GM18507 (cell line): ENCODE results near the gene ZNF678.
"Not testable (repeated sequence)": the region's sequence is repeated elsewhere in the genome, so short reads cannot be mapped to it uniquely, and the experiment has no call there.

ENCODE experiments used
- DNase-seq: peaks from one replicate; pipeline ENCODE4 v3.0.0; 2011; ENCODE audit warnings: low read depth; ENCODE audit not compliant: insufficient read length; ENCODE audit errors: extremely low spot score
- FAIRE-seq: peaks from 2 replicates; lab custom pipeline; 2011; peaks lifted over from hg19 to GRCh38; lab: Jason Lieb, UNC

ZNF678 gene

DNA sequence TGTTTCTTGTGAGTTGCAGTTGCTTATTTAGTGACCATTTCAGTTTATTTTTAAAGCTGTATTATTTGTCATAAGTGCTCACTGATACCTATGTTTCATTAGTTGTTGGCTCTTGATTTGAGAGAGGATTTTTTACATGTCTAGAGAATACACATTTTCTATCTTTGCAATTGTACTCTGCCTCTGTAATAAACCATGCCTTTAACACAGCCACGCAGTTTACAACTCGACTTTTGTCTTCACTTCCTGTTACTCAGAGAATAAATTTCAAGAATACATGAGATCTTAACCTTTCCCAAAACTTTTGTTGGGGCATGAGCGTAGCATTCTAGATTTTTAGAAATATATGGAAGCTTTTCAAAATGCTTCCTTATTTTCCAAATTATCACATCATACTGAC lies 14.9 kb upstream of the ZNF678 start:
- no peak for FAIRE-seq
- DNase-seq, result no peak

DNA sequence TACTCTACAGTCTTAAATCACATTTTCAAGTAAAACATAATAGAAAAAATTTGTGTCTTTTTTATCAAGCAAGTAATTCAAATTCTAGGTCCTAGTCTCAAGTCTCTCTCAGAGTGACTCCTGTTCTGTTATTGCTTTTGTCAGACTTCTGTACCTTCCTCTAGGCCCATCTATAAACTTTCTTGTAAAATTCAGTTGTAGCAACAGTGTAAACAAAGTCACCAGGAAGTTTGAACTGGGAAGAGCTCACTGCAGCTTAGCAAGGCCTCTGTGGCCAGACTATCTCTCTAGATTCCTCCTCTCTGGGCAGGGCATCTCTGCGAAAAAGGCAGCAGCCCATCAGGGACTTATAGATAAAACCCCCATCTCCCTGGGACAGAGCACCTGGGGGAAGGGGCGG lies 13.5 kb upstream of the ZNF678 start:
- DNase-seq (no peak), FAIRE-seq (no peak)

GRCh38 chr1:227551881-227552280 lies 11.5 kb upstream of the ZNF678 start:
- FAIRE-seq, DNase-seq: not testable (repeated sequence)

- no peak for DNase-seq
- no peak for FAIRE-seq
Observed at GRCh38 chr1:227556288-227556687, 7.1 kb upstream of the ZNF678 start.

GRCh38 chr1:227557962-227558725 lies 5.2 kb upstream of the ZNF678 start:
- no peak for FAIRE-seq

DNA sequence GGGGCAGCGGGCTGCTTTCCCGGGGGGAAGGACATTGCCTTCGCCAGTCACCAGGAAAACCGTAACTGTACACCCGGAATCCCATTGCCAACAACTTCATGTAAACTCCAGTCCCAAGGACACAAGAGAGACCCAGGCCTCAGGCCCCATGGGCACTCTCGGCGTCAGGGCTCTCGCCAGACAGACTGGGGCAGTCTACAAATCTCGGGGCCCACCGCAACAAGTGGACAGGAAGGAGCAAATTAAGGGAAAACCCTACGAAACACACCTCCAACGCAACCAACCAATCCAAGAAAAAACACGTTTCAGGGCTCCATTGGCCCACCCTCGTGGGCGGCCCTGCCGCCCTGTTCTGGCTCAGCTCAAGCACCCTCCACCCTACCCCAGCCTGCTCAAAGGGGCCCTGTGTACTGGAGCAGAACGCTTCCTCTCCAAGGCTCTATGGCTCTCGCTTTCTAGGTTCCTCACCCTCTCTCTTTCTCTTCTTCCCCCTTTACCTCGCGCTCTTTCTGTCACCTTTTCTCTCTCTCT lies 4.6 kb upstream of the ZNF678 start:
- no peak for DNase-seq
- FAIRE-seq, result no peak

More at GRCh38 chr1:227557962-227558725, 5.2 kb upstream of the ZNF678 start:
- DNase-seq, result no peak

- DNase-seq (no peak), FAIRE-seq (no peak)
Observed at GRCh38 chr1:227559499-227559898, 3.9 kb upstream of the ZNF678 start.

- no peak for FAIRE-seq
- no peak for DNase-seq
Observed at GRCh38 chr1:227559926-227560325, 3.4 kb upstream of the ZNF678 start.

GRCh38 chr1:227560393-227561173 lies 2.8 kb upstream of the ZNF678 start:
- FAIRE-seq, result no peak
- DNase-seq, result no peak

DNA sequence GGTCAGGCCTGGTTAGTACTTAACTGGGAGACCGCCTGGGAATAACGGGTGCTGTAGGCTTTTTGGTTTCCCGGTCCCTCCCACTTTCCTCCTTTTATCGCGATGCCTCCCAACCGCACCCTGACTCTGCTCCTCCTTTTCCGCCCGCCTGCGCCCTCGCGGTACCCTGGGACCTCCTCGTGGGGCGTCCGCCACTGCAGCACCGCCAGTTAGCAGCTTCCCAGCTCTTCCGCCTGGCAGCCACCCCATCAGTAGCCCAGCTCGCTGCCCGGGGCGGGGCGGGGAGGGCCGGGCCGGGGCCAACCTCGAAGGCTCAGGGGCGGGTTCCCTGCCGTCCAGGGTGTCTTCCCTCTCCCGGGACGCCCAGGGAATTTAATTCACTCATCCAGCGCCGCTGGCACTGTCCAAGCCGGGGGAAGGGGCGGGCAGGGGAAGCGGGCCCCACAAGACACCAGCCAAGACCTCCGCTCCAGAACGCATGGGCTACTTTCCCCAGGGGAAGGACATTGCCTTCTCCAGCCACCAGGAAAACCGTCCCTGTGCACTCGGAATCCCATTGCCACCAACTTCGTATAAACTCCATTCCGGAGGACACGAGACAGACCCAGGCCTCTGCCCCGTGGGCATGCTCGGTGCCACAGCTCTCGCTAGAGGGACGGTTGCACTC lies 2.0 kb upstream of the ZNF678 start:
- FAIRE-seq (no peak), DNase-seq (no peak)

- DNase-seq (no peak), FAIRE-seq (no peak)
Observed at GRCh38 chr1:227562037-227562436, 1.3 kb upstream of the ZNF678 start.

GRCh38 chr1:227562933-227563323 lies 428 bp upstream of the ZNF678 start:
- DNase-seq (no peak), FAIRE-seq (no peak)

DNA sequence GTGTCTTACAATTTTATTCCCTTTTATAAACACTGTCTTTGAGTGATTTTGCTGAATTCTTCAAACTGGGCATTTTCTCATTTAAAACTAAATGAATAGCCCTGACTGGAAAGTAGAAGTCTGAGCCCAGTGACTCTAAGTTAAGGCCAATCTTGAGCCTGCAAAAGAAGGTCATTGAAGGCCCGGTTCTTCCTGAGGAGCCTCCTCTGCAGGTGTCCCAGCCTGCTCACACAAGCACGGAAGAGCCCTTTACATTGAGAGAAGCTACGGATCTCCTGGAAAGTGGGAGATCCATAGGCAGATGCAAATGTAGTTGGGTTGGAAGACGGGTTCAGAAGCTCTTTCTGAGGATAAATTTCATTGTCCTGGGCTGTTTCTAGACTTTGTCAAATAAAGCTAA lies 3.9 kb downstream of the ZNF678 start:
- FAIRE-seq, result no peak

GRCh38 chr1:227568593-227568992 lies 5.2 kb downstream of the ZNF678 start:
- FAIRE-seq (no peak), DNase-seq (no peak)

More for the DNA sequence above, 3.9 kb downstream of the ZNF678 start:
- no peak for DNase-seq

DNA sequence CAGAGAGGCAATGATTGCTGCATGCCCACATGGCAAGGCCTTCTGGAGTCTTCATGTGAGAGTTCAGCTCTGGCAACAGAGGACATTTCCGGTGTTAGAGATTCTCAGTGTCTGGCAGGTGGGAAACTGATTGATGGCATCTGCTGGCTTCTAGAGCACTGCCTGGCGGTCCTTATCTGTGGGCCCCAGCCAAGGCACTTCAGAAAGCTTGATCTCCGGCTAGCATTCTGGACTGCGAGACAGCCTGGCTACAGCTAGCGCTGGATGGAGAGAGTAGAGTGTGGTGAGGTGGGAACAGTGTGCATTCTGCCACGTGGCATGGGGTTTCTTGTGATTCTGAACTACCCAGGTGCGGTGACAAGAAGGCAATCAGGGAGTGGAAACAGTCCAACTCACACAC lies 9.4 kb downstream of the ZNF678 start:
- DNase-seq, result no peak
- no peak for FAIRE-seq

GRCh38 chr1:227574926-227575325 lies 11.6 kb downstream of the ZNF678 start:
- FAIRE-seq (no peak), DNase-seq (no peak)

- FAIRE-seq, result no peak
- DNase-seq, result no peak
Observed at GRCh38 chr1:227576189-227576588, 12.8 kb downstream of the ZNF678 start.

DNA sequence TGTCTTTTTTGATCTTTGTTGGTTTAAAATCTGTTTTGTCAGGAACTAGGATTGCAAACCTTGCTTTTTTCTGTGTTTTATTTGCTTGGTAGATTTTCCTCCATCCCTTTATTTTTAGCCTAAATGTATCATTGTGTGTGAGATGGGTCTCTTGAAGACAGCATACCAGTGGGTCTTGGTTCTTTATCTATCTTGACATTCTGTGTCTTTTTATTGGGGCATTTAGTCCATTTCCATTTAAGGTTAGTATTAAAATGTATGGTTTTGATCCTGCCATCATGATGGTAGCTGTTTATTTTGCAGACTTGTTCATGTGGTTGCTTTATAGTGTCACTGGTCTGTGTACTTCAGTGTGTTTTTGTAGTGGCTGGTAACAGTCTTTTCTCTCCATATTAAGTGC lies 14.1 kb downstream of the ZNF678 start:
- DNase-seq (no peak), FAIRE-seq (no peak)

DNA sequence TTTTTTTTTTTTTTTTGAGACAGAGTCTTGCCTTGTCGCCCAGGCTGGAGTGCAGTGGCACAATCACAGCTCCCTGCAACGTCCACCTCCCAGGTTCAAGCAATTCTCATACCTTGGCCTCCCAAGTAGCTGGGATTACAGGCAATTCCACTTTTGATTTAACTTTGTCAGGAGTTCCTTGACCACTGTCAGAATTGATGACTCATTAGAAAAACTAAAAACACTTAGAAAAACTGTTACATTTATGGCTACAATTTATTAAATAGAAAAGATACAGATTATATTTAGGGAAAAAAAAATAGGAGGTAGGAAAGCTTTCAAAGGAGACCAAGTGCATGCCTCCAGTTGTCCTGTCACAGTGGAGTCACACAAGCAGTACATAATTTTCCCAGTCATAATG lies 20.0 kb downstream of the ZNF678 start:
- no peak for FAIRE-seq

GRCh38 chr1:227586733-227587132 lies 23.4 kb downstream of the ZNF678 start:
- no peak for DNase-seq
- FAIRE-seq, result no peak

More for the DNA sequence above, 20.0 kb downstream of the ZNF678 start:
- no peak for DNase-seq
